NCI-H1092 treated with DMSO at 0.1 percent for 48 hours (cell line): Measurements from ENCODE around the gene UBE2M.

ENCODE experiments used
- DNase-seq: peaks from one replicate; lab custom pipeline; 2025; lab: John Stamatoyannopoulos, UW

Gene UBE2M

DNA sequence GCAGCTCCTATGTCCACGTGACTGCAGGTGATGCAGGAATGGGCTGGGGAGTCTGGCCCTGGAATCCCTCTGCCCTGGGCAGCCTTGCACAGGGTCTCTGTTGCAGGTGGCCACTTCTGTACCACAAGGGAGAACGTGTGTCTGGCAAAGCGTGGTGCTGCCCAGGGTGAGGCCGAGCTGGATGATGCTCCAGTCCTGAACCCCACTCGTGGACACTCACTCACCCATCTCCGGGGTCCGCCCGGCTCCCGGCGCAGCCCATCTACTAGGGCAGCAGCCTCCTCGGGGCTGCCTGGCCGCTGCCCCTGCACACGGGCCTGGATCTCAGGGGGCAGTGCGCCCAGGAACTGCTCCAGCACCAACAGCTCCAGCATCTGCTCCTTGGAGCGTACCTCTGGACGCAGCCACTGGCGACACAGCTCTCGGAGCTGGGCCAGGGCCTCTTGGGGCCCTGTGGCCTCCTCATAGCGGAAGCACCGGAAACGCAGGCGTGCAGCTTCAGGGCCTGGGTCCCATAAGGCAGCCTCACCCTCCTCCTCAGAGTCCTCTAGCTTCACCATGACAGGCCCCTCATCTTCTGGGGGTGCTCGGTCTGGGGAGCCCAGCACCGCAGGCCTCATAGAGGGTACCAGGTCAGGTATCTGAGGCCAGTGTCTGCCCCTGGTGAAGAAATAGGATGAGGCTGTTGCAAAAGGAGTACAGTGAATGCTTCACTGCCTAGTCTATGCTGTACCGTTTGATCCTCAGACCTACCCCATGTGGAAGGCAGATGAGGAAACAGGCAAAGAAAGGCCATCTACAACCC, 12.6 kb upstream of the UBE2M start:
- DNase-seq, result no peak

DNA sequence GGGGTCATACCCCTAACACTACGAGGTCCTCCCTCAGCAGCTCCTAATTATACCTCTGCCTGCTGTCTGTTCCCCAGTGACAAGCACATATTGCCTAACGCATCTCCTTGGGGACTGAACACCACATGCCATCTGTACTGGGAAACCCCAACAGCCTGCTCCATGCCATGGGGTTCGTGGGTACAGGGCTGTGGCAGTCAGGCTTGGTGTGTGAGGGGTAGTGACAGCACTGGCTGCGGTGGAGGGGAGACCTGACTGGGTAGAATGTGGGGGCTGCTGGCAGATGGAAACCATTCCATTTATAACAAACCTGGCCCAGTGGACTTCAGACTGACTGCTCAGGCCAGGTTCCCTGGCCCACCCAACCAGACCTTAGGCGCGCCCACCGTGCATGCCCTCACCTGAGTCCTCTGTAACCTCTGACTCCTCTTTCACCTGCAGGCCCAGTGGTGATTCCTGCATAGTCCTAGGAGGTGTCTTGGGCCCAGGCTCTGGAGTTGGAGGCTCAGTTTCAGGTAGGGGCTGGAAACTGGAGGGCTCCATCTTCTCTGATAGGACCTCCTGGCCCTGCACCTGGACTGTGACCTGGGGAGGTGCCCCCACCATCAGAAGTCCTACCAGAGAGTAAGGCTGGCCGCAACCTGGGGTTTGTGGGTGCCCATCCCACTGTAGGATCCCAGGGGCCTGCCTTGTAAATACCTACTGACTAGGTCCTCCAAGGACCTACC, 11.7 kb upstream of the UBE2M start:
- no peak for DNase-seq

DNA sequence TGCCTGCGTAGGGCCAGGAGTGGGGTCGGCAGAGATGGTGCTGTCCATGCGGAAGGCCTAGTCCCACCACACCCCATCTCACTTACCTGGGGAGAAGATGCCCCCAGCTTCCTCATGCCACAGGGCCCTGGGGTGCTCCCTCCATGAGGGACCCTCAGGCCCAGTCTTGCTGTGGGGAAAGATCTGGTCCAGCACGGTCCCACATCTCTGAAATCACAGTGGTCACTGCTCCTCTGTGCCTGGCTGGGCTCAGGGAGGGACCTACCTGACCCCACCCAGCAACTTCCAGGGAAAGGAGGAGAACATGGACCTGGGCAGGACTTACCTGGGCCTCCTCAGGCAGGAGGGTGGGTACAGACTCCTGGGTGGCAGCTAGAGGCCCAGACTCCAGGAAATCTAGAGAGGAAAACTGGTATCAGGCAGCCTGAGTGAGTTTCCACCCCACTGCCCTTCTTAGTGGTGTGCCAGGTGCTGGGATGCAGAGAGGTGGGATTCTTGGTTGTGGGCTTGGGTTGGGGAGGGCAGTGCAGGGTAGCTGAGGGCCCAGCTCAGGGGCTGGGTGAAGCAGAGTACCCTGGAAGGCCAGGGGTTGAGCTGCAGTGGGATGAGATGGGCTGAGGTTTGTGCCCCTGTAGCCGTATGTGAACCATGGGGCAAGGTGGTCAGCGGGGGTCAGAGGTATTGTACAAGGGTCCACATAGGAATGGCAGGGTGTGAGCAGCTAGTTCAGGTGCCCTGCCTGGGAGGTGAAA, 11.0 kb upstream of the UBE2M start:
- DNase-seq, result no peak

DNA sequence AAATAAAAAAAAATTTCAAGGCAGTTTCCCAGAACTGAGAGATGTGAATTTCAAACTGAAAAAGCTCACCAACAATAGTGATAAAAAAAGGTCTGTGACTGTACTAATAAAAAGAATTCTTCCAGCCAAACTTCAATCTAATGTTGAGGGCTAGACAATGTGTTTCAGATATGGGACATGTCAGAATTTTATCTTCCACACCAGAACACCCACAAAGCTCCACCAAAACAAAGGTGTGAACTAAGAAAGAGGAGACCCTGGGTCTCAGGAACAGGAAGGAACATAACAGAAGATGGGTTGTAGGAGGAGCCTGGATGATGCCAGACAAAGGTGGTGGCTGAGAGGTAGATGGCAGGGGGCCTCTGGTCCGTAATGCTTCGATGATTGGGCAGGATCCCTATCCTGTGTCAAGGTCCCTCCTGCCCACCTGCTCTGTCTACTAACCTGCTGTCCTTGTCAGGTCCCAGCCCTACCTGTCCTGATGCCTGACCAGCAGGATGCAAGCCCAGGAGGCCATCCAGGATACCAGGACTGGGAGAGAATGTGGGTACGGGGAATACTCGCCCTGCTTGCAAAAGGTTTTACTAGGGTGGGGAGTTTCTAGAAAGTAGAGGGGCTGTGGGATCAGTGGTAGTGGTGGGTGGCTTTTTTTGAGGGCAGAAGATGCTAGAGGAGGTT, 10.2 kb upstream of the UBE2M start:
- no peak for DNase-seq

DNA sequence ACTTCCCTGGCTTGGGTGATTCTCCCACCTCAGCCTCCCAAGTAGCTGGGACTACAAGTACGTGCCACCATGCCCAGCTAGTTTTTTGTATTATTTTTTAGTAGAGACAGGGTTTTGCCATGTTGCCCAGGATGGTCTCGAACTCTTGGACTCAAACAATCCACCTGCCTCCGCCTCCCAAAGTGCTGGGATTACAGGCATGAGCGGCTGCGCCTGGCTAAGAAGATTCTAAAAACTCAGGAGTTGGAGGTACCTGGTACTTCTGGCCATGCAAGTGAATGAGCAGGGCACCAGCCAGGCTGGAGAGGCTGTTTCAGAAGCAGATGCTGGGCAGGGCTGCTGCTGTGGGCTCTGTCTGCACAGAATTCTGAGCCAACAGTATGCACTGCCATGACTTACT, 8.6 kb upstream of the UBE2M start:
- DNase-seq, result no peak

DNA sequence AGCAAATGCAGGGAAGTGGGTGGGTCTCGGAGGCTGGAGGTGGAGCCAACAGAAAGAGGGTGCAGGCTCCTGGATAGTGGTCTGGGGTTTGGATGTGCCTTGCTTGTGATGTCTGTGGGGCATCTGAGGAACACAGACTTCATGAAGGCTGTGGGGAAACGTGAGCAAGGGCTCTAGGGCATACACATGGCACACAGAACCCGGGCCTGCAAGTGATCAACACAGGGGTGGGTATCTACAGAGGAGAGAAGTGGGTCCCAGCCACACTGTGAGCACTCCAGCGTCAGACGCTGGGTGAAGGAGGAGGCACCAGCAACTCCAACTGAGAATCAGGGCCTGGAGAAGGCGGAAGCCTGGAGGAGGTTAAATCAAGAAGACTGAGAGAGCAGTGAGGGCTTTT, 5.4 kb upstream of the UBE2M start:
- DNase-seq, result no peak

DNA sequence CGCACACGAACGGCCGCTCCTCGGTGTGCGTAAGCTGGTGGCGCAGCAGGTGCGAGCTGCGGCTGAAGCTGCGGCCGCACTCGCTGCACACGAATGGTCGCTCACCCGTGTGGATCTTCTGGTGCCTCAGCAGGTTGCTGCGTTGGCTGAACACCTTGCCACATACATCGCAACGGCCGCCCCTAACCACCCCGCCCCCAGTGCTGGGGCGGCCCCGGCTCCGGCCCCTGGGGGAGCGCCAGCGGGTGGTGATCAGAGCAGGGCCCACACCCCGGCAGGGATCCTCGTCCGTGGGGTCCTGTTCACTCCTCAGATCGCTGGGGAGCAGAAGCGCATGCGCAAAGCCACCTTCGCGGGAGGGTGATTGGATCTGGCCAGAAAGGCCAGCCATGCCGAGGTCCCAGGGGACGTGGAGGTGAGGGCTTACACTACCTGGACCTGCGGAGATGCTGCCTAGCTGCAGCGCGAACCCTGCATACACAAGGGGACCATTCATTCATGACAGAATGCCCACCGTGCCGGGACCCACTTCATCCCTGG, 4.7 kb upstream of the UBE2M start:
- DNase-seq, result no peak

DNA sequence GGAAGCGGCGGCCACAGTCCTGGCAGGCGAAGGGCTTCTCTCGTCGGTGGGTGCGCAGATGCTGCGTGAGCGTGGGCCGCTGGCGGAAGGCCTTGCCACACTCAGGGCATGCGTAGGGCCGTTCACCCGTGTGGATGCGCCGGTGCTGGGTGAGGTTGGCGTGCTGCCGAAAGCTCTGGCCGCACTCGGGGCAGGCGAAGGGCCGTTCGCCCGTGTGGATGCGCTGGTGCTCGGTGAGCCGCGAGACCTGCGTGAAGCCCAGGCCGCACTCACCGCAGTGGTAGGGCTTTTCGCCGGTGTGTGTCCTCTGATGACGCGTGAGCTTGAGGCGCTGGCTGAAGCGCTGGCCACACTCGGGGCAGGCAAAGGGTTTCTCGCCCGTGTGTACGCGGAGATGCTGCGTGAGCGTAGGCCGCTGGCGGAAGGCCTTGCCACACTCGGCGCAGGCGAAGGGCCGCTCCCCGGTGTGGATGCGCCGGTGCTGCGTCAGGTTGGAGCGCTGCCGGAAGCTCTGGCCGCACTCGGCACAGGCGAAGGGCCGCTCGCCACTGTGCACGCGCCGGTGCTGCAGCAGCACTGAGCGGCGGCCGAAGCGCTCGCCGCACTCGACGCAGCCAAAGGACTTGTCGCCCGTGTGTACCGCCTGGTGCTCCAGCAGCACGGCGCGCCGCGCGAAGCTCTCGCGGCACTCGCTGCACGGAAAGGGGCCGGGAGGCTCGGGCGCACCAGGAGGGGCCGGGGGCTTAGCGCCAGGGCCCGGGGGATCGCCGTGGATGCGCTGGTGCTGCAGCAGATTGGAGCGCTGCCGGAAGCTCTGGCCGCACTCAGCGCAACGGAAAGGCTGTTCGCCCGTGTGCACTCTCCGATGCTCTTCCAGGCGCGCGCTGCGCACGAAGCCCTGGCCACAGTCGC, 4.0 kb upstream of the UBE2M start:
- DNase-seq, result no peak

DNA sequence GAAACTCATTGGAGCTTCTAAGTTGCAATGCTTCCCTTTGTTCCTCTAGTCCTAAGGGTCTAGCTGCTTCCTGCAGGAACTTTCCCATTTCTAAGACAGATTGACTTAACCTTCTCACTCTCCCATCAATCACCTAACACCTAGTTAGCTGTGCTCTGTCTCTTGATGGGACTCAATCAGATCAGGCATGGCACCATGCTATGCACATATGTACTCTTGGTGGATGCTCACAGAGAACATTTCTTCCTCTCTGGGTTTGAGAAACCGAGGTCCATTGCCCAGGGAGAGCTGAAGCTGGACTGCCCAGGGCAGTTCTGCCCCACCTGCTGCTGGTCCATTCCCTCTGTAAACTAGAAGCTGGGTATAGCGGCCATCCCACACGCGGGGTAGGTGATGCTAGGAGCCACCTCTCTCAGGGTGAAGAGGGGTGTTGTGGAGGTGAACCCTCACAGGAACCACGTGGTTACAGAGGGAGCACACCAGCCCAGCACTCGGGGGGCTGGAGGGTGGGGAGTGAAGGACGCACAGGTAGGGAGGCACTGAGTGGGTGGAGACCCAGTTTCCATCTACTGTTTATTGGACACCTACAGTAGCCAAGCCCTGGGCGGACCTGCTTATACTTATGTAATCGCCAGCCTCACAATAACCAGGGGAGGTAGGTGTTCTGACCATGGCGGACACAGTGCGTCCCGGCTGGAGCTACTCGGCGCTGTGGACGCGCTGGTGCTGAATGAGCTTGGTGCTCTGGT, 3.1 kb upstream of the UBE2M start:
- DNase-seq, result no peak

DNA sequence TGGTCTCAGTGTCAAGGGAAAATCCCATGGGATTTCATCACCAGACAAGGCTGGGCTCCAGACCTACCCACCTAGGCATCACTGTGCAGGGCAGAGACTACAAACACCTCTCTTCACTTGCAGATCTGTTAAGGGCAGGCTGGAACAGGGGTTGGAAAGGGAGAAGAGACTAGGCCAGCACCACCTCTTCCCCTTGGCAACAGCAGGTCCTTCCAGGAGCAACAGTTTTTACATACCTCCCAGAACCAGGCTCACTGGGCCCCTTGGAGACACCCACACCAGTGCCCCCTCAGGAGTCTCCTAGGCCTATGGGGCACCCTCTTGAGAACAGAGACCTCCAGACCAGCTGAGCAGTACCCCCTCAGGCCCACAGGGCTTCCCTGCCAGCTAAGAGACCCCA, 2.5 kb upstream of the UBE2M start:
- no peak for DNase-seq

DNA sequence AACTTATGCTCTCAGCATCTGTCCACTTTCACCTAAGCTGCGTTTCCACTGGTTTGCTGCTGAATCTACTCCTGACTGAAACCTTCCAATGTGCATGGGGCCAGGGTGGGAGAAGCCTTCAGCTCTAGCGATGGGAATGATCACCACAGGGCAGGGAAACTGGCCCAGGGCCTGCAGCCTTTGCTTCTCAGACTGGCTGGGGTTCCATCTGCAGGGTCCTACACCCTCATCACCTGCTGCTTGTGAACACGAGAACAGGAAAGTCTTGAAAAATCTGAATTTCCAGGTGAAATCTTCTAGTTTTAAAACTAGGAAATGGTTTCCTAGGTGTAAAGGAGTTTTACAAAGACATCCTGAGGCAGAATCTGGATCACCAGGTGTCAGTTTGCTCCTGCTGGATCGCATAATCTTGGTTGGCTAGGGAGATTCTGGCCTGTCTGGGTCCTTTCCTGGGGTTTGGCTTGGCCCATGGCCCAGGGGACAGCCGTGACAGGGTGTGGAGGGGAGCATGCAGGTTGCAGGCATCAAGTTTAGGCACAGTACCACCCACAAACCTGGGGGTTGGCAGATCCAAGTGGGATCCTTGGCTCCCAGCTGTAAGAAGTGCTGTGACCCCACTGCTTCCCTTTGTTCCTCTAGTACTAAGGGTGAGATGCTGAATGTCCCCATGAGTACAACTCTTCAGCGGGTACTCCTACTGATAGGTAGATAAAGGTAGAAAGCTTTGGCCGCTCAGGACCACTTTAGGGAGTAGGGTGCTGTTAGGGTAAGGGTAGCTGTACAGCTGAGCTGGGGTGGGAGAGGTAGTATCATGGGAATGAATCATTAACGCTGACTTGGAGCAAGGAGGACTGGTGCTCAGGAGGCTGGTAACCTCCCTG, 1.8 kb upstream of the UBE2M start:
- DNase-seq, result no peak

DNA sequence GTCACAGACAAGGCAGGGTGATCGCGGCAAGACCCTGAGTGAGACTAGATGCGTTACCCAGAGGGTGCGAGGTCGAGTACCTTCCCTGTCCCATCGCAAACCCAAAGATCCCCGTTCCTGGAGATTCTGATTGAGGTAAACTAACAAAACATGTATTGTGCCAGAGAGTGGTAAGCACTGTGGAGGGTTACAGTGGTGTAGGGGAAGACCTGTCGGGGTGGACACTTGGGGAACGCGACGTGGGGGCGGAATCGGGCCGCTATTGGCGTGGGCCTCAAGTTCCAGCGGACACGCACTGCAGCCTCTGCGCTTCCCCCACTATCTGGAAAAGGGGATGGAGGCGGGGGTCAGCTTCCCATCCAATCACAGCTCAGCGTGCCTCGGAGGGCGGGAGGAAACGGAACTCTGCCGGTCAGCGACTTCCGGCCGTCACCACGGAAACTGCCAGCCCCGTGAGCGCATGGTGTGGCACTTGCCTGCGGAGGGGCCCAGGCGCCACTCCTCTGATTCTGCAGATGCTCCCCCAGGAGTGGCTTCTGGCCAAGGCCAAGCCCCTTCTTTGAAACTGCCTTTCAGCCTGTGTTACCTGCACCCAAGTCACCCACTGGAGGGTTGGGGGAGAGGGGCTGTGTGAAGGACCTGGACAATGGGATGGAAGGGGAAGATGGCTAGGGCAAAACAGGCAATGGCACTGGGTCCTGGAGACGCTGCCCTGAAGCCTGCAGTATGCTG, 1.0 kb upstream of the UBE2M start:
- DNase-seq, result no peak

DNA sequence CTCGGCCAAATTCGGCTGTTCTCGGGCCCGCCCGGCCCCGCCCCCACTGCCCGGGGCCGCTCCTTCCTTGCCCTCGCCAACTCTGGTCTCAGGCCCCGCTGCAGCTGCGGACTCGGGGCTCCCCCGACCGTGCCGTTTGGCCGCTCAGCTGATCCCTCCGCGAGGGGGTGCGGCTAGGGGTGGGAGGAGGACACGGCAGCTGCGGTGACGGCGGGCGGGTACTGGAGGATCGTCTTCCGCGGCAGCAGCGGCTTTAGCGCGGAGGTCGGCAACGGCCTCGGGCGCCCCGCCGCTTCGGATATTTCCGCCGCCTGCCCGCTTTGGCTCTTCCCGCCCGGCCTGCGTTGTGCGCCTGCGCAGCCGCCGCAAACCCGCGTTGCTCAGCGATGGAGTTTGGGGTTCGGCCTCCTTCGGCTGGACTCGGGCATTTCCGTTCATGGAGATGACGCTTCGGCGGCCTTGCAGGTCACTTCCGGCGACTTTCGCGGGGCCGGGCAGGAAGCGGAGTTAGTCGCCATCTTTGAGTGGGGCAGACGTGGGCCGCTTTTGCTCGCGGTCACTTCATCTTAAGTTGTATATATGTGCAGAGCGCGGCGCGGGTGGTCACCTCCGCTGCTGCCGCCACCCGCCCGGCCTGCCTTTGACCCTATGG, 338 bp upstream of the UBE2M start:
- no peak for DNase-seq

DNA sequence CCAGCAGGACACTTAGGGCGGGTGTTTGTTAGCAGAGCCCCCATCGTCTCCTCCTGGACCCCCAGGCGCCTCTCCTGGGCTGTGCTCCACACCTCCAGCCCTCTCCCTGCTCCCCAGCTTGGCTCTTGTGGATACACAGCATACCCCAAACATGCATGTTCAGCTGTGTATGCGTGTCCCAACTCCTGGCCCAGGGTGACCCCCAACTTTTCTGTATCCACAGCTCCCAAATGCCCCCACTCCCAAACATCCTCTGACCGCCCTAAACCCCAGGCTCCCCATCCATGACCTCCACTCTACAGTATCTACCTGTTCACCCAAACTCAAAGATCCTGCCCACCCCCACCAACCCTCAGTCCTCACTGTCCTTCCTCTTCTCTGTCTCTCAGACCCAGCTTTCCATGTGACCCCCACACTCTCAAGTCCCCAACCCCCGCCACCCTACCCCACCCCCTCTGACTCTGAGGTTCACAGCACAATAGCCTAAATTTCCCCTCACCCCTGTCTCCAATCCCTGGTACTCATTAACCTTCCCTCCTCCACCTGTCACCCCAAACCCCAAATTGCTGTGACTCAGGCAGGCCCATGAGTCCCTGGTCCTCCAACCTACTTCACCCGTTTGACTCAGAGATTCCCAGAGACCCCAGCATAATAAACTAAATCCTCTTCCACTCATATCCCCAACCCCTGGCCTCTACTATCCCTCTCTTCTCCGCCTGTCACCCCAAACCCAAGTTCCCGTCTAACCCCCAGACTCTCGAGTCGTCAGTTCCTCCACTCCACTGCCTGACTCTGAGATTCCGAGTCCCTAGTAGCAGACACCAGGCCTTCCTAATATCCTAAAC, 968 bp downstream of the UBE2M start:
- DNase-seq, result no peak

DNA sequence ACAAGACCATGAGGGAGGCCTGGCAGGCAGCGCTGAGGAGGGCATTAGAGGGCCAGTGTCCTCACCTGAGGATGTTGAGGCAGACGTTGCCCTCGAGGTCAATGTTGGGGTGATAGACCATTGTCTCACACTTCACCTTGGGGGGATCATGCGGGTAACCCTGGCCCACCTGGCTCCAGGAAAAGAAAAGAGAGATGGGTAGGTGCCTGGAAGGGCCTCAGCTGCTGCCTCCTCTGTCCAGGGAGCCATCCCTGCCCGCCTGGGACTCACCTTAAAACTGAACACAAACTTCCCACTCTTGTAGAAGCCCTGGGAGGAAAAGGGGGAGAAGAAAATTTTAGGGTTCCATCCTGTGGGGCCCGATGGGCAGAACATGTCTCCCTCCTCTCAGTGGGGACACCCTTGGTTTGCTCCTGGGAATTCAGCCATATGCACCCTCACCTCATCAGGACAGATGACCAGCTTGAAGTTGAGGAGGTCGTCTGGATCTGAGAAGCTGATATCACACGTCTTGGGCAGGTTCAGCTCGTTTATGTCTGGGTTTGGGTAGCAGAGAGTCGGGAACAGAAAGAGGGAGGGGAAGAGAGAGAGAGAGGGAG, 1.7 kb downstream of the UBE2M start:
- no peak for DNase-seq

DNA sequence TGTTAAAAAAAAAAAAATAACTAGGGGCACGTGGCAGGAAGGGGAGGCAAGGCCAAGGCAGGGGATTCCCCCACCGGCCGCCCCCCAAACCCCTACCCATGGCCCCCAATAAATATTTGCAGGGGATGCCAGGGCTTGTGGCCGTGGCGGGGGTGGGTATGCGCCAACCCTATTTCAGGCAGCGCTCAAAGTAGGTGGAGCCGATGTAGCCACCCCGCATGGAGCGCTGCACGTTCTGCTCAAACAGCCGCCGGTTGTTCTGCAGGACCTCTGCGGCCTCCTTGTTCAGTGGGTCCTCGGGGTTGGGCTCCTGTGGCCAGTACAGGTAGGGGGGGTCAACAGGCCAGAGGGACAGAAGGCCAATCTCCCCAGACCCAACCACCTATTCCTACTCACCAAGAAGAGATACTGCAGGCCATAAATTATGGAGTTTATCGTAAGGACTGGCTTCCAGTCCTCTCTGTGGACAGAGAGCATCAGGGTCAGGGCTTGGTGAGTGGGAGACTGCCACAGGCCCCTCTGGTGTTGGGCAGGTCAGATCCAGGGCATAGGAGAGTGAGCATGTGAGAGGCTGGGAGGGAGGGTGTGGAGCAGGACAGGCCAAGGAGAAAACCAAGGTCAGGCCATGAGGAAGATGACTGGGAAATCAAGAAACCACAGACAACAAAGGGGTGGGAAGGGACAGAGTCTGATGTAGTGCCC, 2.3 kb downstream of the UBE2M start:
- DNase-seq, result no peak
